NCI-H1092 (cell line): ENCODE data around the gene RMDN3.

ENCODE experiments used
- DNase-seq: peaks from one replicate; lab custom pipeline; 2025; lab: John Stamatoyannopoulos, UW

Gene RMDN3

GRCh38 chr15:40747685-40748631 lies 7.1 kb downstream of the RMDN3 start:
- DNase-seq: no peak

DNA sequence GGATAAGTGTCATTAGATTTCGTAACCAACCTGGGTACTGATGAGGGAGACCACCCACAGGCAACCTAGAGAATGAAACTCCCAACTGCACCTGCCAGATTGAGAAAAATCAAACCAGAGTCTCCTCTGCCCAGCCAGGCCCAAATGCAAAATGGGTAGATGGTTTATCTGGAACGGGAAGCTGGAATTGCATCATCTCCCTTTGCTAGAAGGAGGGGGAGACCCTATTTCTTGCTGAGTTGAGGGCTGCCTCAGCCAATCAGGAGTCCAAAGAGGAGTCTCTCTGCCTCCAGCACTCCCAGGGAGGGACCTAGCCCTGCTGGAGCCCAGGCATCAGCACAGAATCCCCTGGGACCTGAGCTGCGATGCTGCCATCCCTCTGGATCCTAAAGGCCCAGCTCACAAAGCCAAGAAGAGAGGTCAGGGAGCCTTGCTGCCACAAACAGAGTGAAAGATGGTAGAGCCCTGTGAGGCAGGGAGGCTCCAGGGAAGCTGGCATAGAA lies 8.1 kb downstream of the RMDN3 start:
- no peak for DNase-seq

DNA sequence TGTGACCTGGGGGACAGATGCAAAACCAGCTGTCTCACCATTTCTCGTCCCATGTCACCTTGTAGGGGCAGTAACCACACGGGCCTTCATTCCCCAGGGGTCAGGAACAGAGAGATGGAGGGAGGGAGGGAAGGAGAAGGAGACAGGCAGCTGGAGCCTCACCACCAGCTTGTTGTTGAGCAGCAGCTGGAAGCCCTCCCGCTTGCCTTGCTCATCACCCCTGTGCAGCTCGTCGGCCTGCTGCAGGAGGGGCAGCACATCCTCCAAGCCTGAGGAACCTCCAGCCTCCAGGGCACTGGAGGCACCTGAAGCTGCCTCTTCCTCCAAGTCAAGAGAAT lies 10.3 kb downstream of the RMDN3 start:
- no peak for DNase-seq

GRCh38 chr15:40743921-40744814 lies 10.9 kb downstream of the RMDN3 start:
- no peak for DNase-seq

GRCh38 chr15:40743485-40743901 lies 11.6 kb downstream of the RMDN3 start:
- no peak for DNase-seq

- no peak for DNase-seq
Measured at GRCh38 chr15:40739854-40740253, 15.2 kb downstream of the RMDN3 start.

DNA sequence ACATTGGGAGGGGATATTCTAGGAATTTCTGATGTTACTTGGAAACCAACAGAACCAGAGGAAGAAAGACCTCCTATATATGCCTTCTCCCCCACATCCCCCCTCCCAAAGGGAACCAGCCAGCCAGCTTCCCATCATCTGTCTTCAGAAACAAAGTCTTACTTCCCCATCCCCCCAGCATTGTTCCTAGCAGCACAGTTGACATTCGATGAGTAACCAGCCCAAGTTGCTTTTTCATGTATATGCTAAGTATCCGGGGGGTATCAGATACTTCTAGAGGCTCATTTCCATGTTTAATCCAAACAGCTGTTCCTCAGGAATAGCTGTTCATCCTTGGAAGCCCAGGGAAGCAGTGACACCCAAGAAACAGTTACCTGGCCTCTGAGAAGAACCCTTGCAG lies 16.0 kb downstream of the RMDN3 start:
- DNase-seq: no peak

GRCh38 chr15:40737048-40737447 lies 18.0 kb downstream of the RMDN3 start:
- DNase-seq: no peak

- no peak for DNase-seq
Measured at GRCh38 chr15:40736575-40736974, 18.5 kb downstream of the RMDN3 start.

GRCh38 chr15:40731034-40731433 lies 24.0 kb downstream of the RMDN3 start:
- DNase-seq: no peak

GRCh38 chr15:40723919-40724318 lies 31.1 kb downstream of the RMDN3 start:
- no peak for DNase-seq

DNA sequence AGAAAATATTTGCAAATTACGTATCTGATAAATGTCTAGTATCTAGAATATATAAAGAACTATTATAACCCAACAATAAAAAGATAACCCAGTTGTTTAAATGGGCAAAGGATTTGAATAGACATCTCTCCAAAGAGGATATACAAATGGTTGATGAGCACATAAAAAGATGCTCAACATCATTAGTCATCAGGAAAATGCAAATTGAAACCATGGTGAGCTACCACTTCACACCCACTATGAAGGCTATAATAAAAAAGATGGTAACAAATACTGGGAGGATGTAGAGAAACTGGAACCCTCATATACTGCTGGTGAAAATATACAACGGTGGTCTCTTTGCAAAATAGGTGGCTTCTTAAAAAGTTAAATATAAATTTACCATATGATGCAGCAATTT lies 32.1 kb downstream of the RMDN3 start:
- DNase-seq: no peak

- no peak for DNase-seq
Measured at GRCh38 chr15:40722354-40722753, 32.7 kb downstream of the RMDN3 start.

DNA sequence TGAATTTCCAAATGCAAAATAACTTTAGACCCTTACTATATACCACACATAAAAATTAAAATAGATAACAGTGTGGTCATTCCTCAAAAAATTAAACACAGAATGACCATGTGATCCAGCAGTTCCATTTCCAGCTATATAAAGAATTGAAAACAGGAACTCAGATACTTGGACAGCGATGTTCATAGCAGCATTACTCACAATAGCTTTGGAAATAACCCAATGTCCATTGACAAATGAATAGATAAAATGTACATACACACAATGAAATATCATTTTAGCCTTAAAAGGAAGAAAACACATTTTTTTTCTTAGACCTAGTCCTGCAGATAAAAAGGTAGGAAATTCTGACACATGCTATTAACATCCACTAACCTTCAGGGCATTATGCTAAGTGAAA lies 33.4 kb downstream of the RMDN3 start:
- DNase-seq: no peak

- no peak for DNase-seq
Measured at GRCh38 chr15:40716165-40716564, 38.9 kb downstream of the RMDN3 start.

DNA sequence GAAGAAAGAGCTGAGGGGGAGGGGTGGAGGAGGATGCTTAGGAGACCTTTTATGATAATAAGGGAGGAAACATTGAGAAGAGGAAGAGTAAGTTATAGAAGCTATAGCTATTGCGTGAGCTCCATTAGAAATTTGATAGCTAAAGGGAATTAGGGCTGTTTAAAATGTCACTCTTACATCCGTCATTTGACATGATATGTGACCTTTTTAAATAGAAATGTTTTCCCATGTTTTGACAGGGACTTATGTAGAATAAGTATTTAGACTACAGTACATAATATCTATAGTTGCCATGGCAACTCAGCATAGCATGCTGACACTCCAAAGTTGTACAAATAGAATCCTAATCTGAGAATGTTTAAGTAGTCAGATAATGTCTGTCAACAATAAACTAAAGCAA lies 40.9 kb downstream of the RMDN3 start:
- DNase-seq: no peak

DNA sequence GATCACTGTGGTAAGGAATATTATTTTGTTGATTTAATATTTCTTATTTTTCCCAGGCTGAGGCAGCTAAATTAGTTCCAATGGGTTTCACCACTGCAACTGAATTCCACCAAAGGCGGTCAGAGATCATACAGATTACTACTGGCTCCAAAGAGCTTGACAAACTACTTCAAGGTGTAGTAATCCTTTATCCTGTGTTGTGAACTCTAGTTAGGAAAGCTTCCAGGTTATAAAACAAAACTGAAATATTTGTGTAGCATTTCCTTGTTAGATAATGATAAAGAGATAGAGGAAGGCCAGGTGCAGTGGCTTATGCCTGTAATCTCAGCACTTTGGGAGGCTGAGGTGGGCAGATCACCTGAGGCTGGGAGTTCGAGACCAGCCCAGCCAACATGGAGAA lies 48.9 kb downstream of the RMDN3 start:
- DNase-seq: no peak

GRCh38 chr15:40702077-40702476 lies 53.0 kb downstream of the RMDN3 start:
- no peak for DNase-seq

DNA sequence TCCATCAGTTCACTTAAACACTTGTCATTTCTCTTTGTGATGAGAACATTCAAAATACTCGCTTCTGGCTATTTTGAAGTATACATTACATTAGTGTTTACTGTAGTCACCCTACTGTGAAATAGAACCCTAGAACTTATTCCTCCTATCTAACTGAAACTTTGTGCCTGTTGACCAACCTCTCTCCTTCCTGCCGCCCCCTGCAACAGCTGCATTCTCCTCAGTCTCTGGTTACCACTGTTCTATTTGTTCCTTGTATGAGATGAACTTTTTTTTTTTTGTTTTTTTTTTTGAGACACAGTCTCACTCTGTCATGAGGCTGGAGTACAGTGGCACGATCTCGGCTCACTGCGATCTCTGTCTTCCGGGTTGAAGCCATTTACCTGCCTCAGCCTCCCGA lies 57.1 kb downstream of the RMDN3 start:
- DNase-seq: no peak

- no peak for DNase-seq
Measured at GRCh38 chr15:40696228-40696627, 58.8 kb downstream of the RMDN3 start.

GRCh38 chr15:40695469-40695890 lies 59.6 kb downstream of the RMDN3 start:
- no peak for DNase-seq

DNA sequence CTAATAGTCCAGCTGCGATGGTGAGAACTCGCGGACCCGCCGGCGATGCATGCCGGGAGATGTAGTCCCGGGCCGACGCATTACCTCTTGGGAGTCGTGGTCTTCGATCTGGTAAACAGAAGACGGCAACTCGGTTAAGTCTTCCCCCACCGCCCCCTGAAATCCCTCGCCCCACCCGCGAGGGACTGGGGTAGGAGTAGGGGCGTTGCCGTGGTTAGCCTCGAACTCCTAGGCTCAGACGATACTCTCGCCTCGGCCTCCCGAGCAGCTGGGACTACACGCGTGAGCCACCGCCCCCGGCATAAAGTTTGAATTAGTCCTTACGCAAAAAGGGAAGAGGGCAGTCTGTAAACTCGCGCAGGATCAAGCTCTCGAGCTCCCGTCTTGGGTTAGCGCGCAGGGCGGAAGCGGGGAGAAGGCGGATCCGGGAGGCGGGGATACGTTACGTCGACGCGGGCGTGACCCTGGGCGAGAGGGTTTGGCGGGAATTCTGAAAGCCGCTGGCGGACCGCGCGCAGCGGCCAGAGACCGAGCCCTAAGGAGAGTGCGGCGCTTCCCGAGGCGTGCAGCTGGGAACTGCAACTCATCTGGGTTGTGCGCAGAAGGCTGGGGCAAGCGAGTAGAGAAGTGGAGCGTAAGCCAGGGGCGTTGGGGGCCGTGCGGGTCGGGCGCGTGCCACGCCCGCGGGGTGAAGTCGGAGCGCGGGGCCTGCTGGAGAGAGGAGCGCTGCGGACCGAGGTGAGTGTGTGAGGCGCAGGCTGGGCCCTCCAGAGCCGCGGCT lies 60.2 kb downstream of the RMDN3 start, which contains the start of gene RAD51:
Gene RAD51 (plus strand): TSS at position 487 of the 781 bp plus-strand sequence. CDS start 3,585 bp downstream, outside the sequence.
- DNase-seq: peak; percentile 75
